Measurements from ENCODE around the gene CBFB.

CBFB gene

DNA sequence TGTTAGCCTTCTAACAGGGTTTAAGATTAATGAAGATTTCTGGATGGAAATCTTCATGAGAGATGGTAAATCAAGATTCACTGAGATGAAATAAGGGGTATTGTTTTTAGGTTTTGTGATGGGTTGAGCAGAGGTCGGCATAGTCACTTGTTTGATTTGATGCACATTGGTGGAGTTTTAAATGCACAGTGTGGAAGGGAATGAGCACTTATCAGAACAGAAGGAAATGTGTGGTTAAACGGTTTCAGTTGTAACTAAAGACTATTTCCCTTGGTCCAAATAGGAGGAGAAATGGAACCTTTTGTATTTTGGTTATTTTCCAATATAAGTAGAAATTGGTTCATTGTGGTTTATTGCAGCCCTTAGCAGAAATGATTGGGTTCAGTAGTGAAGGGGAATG, 34.1 kb downstream of the CBFB start:
- CTCF ChIA-PET: no interaction called here
- no peak for DNase-seq (ENCODE audit: extremely low spot score)
- no peak for TF ChIP-seq SP1 (IDR thresholded peaks at IDR 0.05)
- TF ChIP-seq BHLHE40 (IDR thresholded peaks at IDR 0.05; ENCODE audit: borderline replicate concordance): no peak
- TF ChIP-seq ELF4 (IDR thresholded peaks at IDR 0.05): no peak
- no peak for TF ChIP-seq HDGF (IDR thresholded peaks at IDR 0.05; ENCODE audit: borderline replicate concordance)
- TF ChIP-seq TARDBP (IDR thresholded peaks at IDR 0.05): no peak
- TF ChIP-seq FOXM1 (IDR thresholded peaks at IDR 0.05; ENCODE audit: borderline replicate concordance): no peak
- TF ChIP-seq FOXA1 (IDR thresholded peaks at IDR 0.05): no peak
- TF ChIP-seq, protein P1, sequence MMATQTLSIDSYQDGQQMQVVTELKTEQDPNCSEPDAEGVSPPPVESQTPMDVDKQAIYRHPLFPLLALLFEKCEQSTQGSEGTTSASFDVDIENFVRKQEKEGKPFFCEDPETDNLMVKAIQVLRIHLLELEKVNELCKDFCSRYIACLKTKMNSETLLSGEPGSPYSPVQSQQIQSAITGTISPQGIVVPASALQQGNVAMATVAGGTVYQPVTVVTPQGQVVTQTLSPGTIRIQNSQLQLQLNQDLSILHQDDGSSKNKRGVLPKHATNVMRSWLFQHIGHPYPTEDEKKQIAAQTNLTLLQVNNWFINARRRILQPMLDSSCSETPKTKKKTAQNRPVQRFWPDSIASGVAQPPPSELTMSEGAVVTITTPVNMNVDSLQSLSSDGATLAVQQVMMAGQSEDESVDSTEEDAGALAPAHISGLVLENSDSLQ (IDR thresholded peaks at IDR 0.05): no peak
- TF ChIP-seq FOXK2 (IDR thresholded peaks at IDR 0.05): no peak
- TF ChIP-seq CTBP1 (IDR thresholded peaks at IDR 0.05; ENCODE audit: borderline replicate concordance): no peak
- TF ChIP-seq NFRKB (IDR thresholded peaks at IDR 0.05): no peak
- no peak for TF ChIP-seq L3MBTL2 (conservative IDR thresholded peaks at IDR 0.05)
- TF ChIP-seq LEF1 (IDR thresholded peaks at IDR 0.05; ENCODE audit: borderline replicate concordance): no peak
- POLR2A ChIA-PET: no interaction called here

DNA sequence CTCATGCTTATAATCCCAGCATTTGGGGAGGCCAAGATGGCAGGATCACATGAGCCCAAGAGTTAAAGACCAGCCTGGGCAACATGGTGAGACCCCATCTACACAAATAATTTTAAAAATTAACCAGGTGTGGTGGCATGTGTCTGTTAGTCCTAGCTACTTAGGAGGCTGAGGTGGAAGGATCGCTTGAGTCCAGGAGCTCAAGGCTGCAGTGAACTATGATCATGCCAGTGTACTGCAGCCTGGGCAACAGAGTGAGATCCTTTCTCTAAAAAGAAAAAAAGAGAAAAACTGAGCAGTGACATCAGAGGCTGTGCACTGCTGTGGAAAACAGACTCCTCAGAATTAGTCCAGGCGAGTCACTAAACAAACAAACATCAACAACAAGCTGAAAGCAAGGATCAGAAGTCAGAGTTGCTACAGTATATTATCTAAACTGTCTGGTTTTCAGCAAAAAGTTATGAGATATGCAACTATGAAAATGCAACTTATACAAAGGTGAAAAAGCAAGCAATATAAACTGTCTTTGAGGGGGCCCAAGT, 39.3 kb downstream of the CBFB start:
- TF ChIP-seq NFRKB (IDR thresholded peaks at IDR 0.05) (no peak), CTBP1 (IDR thresholded peaks at IDR 0.05; ENCODE audit: borderline replicate concordance) (no peak), HDGF (IDR thresholded peaks at IDR 0.05; ENCODE audit: borderline replicate concordance) (no peak), L3MBTL2 (conservative IDR thresholded peaks at IDR 0.05) (no peak), LEF1 (IDR thresholded peaks at IDR 0.05; ENCODE audit: borderline replicate concordance) (no peak)
- TF ChIP-seq, protein P1 (IDR thresholded peaks at IDR 0.05): no peak
- DNase-seq (ENCODE audit: extremely low spot score): no peak
- POLR2A ChIA-PET: no interaction called here
- CTCF ChIA-PET: no interaction called here

DNA sequence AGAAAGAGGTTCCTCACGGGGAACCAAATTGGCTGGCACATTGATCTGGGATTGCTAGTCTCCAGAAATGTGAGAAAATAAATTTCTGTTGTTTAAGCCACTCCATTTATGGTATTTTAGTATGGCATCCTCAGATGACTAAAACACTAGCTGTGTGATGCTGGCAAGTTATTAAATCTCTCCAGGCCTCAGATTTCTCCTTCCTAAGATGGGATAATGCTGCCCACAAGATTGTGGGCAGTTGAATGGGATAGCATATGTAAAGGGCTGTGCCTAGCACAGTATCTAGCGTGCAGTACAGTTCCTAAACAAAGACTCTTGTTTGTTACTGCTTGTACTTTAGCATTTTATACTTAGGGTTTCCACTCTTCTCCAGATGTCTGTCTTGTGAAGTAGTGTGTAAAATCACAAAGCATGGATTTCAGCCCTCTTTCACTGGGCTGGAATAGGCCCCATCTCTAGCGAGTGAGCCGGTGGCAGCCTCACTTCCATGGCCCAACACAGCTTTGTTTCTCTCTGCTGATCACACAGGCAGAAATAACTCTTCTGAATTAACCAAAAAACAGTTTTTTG, 42.6 kb downstream of the CBFB start:
- CTCF ChIA-PET: no interaction called here
- DNase-seq (ENCODE audit: extremely low spot score): no peak
- POLR2A ChIA-PET: no interaction called here
- TF ChIP-seq HDGF (IDR thresholded peaks at IDR 0.05; ENCODE audit: borderline replicate concordance) (no peak), SP1 (IDR thresholded peaks at IDR 0.05) (no peak), ZNF384 (IDR thresholded peaks at IDR 0.05) (no peak), ARNT (IDR thresholded peaks at IDR 0.05) (no peak), FOXA1 (IDR thresholded peaks at IDR 0.05) (no peak)

DNA sequence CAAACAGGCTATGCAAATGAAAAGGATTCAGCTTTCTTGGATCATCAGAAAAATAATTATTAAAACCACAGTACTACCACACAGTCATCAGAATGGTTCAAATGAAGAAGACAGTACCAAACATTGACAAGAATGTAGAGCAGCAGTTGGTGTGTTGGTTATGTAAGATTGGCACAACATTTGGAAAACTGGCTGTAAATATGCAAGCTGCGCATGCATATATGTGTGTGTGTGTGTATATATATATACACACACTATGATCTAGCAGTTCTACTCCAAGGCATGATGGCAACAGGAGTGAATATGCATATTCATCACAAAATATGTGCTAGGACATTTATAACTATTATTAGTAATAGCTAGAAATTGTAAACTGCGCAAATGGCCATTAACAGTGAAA, 46.4 kb downstream of the CBFB start:
- no peak for DNase-seq (ENCODE audit: extremely low spot score)
- POLR2A ChIA-PET: no interaction called here
- CTCF ChIA-PET: no interaction called here
- TF ChIP-seq, protein P1 (IDR thresholded peaks at IDR 0.05): no peak
- TF ChIP-seq NFRKB (IDR thresholded peaks at IDR 0.05) (no peak), ZNF384 (IDR thresholded peaks at IDR 0.05) (no peak)

DNA sequence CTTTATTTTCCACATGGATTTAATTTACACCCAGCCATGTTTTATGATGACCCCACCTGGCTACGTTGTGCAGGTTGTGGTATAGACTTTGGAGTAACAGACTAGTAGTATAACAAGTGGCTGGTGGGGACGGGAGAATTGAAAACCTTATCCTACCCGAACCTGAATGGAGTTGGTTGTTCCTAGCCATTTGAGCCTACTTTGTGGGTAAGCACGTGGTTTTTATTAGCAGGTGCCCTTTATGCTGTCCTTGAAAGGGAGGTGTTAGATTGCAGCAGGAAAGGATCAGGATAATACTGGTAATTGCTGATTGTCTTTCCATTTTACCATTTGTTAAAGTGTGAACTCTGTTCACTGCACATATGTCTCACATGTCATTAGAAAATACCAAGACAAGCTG, 48.9 kb downstream of the CBFB start:
- ChIA-PET CTCF (no interaction called here), POLR2A (interaction anchor here (1.0 kb wide), 1 partner anchor 50 kb away, joined by 3 read pairs; no protein-coding TSS in a partner anchor)
- no peak for DNase-seq (ENCODE audit: extremely low spot score)
- TF ChIP-seq ELF4 (IDR thresholded peaks at IDR 0.05): no peak
- no peak for TF ChIP-seq L3MBTL2 (conservative IDR thresholded peaks at IDR 0.05)
- no peak for TF ChIP-seq SP1 (IDR thresholded peaks at IDR 0.05)
- TF ChIP-seq, protein P1 (IDR thresholded peaks at IDR 0.05): no peak
- no peak for TF ChIP-seq FOXK2 (IDR thresholded peaks at IDR 0.05)
- TF ChIP-seq TARDBP (IDR thresholded peaks at IDR 0.05): no peak
- TF ChIP-seq SUZ12 (IDR thresholded peaks at IDR 0.05): no peak
- TF ChIP-seq LEF1 (IDR thresholded peaks at IDR 0.05; ENCODE audit: borderline replicate concordance): no peak
- TF ChIP-seq CTBP1 (IDR thresholded peaks at IDR 0.05; ENCODE audit: borderline replicate concordance): no peak
- no peak for TF ChIP-seq ARNT (IDR thresholded peaks at IDR 0.05)
- no peak for TF ChIP-seq HDGF (IDR thresholded peaks at IDR 0.05; ENCODE audit: borderline replicate concordance)

DNA sequence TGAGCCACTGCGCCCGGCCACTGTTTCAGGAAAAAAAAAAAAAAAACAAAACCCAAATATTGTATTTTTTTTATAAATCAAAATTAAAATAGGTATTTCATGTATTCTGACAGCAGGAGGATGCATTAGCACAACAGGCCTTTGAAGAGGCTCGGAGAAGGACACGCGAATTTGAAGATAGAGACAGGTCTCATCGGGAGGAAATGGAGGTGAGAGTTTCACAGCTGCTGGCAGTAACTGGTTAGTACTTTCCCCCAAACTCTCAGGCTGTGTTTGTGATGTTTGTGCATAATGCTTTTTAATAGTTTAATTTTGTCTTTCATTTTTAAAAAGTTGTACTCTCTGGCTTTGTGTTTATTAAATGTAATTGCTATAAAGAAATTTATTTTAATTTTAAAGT, 53.2 kb downstream of the CBFB start:
- DNase-seq (ENCODE audit: extremely low spot score): no peak
- TF ChIP-seq CTBP1 (IDR thresholded peaks at IDR 0.05; ENCODE audit: borderline replicate concordance) (no peak), NFRKB (IDR thresholded peaks at IDR 0.05) (no peak), ELF4 (IDR thresholded peaks at IDR 0.05) (no peak), SUZ12 (IDR thresholded peaks at IDR 0.05) (no peak), ZNF384 (IDR thresholded peaks at IDR 0.05) (no peak), FOXA1 (IDR thresholded peaks at IDR 0.05) (no peak), L3MBTL2 (conservative IDR thresholded peaks at IDR 0.05) (no peak), FOXK2 (IDR thresholded peaks at IDR 0.05) (no peak), BHLHE40 (IDR thresholded peaks at IDR 0.05; ENCODE audit: borderline replicate concordance) (no peak), HDGF (IDR thresholded peaks at IDR 0.05; ENCODE audit: borderline replicate concordance) (no peak), LEF1 (IDR thresholded peaks at IDR 0.05; ENCODE audit: borderline replicate concordance) (no peak), TARDBP (IDR thresholded peaks at IDR 0.05) (no peak), FOXM1 (IDR thresholded peaks at IDR 0.05; ENCODE audit: borderline replicate concordance) (no peak), ARNT (IDR thresholded peaks at IDR 0.05) (no peak), SP1 (IDR thresholded peaks at IDR 0.05) (no peak)
- TF ChIP-seq, protein P1 (IDR thresholded peaks at IDR 0.05): no peak
- POLR2A ChIA-PET: no interaction called here
- CTCF ChIA-PET: interaction anchor here (0.7 kb wide), 1 partner anchor 215 kb away, joined by 4 read pairs; no protein-coding TSS in a partner anchor
